Calu3 (cell line): ENCODE data around the gene POLDIP3. TPM values are rescaled to one million over a fixed set of nuclear protein-coding genes. Genes with fewer than 3 reads are reported as not detected.
"Not testable (repeated sequence)": the region's sequence is repeated elsewhere in the genome, so short reads cannot be mapped to it uniquely, and the experiment has no call there.

Source experiments
- BruUV-seq: library from RNA; stranded (reverse); fragments of 400-500 nt; replicated peaks from 2 replicates; lab custom pipeline; 2021; lab: Mats Ljungman, UMichigan
- CTCF ChIA-PET: fragments of 300-600 bp; sonication (Branson Sonifier 250); formaldehyde crosslinking; loops from one replicate; lab custom pipeline; 2022; ENCODE audit warnings: antibody characterized with exemption; lab: Charles Lee
- DNase-seq: peaks from one replicate; pipeline ENCODE4 v3.0.0; 2022
- H3K27ac Mint-ChIP-seq: one replicate; pipeline ENCODE4 v1.8.0; 2022; ENCODE audit warnings: mixed read lengths; ENCODE audit not compliant: unreplicated experiment
- H3K27me3 Mint-ChIP-seq: one replicate; pipeline ENCODE4 v1.8.0; 2022; ENCODE audit warnings: mixed read lengths; ENCODE audit not compliant: unreplicated experiment
- H3K36me3 Mint-ChIP-seq: one replicate; pipeline ENCODE4 v1.8.0; 2022; ENCODE audit warnings: mild to moderate bottlenecking, moderate library complexity, mixed read lengths; ENCODE audit not compliant: insufficient read depth, unreplicated experiment
- H3K4me1 Mint-ChIP-seq: one replicate; pipeline ENCODE4 v1.8.0; 2022; ENCODE audit warnings: mild to moderate bottlenecking, low read depth, mixed read lengths; ENCODE audit not compliant: unreplicated experiment
- H3K4me3 Mint-ChIP-seq: one replicate; pipeline ENCODE4 v1.8.0; 2022; ENCODE audit warnings: mild to moderate bottlenecking, low read depth, moderate library complexity, mixed read lengths; ENCODE audit not compliant: unreplicated experiment
- H3K9me3 Mint-ChIP-seq: one replicate; pipeline ENCODE4 v1.8.0; 2022; ENCODE audit warnings: low read depth, mixed read lengths; ENCODE audit not compliant: unreplicated experiment
- intact Hi-C: fragments of 100-400 bp; cut with micrococcal nuclease; formaldehyde crosslinking; loops from one replicate; pipeline ENCODE4 v1.10.0; 2022; ENCODE audit not compliant: unreplicated experiment
- total RNA-seq: library from RNA; stranded (reverse); gene quantifications from 2 replicates; pipeline ENCODE4 v1.2.3, GENCODE V29; 2022
- TF ChIP-seq, protein P1 (sequence below): fragments of 200-600 bp; IDR thresholded peaks from one replicate; pipeline ENCODE4 v1.8.0; 2022; ENCODE audit warnings: antibody characterized with exemption; ENCODE audit not compliant: unreplicated experiment

POLDIP3 gene
- total RNA-seq, 1 experiment from 2014 or later = 60.1 TPM

DNA sequence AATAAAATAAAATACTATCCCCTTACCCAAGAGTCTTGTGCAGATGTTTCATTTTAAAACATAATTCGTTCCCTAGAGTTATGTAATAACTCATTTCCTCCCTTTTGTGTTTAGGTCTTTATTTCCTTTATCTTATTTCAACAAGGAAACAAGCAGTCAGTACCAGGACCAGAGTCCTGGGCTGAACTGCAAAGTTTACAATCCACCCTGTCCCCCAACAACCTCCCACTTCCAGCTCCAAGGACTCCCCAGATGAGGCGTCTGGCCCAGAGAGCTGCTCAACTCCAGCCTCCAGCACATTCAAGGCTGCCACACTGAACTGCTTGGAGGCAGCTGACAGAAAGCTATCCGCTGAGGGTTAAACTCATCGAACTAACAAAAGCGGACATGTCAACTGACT, 4.5 kb downstream of the POLDIP3 start:
- H3K36me3 Mint-ChIP-seq = peaks cover 69% of the 10 kb centered on the region
- H3K27me3 Mint-ChIP-seq = no peaks in the 10 kb centered on the region
- H3K9me3 Mint-ChIP-seq = no peaks in the 10 kb centered on the region
- intact Hi-C loops = no loop called here
- no peak overlapping the region for H3K4me3 Mint-ChIP-seq
- no TSS peak for BruUV-seq
- H3K4me1 Mint-ChIP-seq = peaks cover 52% of the 10 kb centered on the region
- TF ChIP-seq, protein P1, sequence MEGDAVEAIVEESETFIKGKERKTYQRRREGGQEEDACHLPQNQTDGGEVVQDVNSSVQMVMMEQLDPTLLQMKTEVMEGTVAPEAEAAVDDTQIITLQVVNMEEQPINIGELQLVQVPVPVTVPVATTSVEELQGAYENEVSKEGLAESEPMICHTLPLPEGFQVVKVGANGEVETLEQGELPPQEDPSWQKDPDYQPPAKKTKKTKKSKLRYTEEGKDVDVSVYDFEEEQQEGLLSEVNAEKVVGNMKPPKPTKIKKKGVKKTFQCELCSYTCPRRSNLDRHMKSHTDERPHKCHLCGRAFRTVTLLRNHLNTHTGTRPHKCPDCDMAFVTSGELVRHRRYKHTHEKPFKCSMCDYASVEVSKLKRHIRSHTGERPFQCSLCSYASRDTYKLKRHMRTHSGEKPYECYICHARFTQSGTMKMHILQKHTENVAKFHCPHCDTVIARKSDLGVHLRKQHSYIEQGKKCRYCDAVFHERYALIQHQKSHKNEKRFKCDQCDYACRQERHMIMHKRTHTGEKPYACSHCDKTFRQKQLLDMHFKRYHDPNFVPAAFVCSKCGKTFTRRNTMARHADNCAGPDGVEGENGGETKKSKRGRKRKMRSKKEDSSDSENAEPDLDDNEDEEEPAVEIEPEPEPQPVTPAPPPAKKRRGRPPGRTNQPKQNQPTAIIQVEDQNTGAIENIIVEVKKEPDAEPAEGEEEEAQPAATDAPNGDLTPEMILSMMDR = no peak
- no peak overlapping the region for H3K27ac Mint-ChIP-seq
- CTCF ChIA-PET = no interaction called here
- no peak for DNase-seq

DNA sequence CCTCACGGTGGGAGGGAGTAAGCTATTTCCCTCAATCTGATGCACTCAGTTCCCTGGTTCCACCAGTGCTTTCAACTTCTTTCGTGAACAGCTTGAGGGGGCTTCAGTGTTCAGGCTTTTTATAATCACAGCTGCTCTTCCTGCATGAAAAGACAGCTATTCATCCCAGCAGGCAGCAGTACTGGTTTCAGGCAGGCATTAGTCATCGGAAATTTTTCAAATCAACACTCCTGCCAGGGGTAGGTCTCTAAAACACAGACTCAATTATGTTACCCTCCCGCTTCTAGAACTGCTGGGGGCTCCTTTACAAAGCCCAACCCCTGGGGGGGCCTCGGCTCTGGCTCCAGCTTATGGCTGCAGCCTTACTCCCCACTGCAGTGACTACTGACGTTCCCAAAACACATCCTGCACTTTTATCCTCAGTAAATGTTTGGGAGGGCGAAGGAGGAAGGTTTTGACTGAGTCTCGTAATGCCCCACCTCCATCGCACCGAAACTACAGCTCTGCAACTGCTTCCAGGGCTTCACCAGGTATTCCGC, 5.8 kb downstream of the POLDIP3 start:
- TF ChIP-seq, protein P1 = no peak
- CTCF ChIA-PET = interaction anchor here (0.5 kb wide), 2 partner anchors 219 to 507 kb away, joined by 3 read pairs; no protein-coding TSS in a partner anchor
- no TSS peak for BruUV-seq
- H3K27me3 Mint-ChIP-seq = no peaks in the 10 kb centered on the region
- no peak overlapping the region for H3K4me3 Mint-ChIP-seq
- no peaks in the 10 kb centered on the region for H3K9me3 Mint-ChIP-seq
- H3K27ac Mint-ChIP-seq = peak overlapping the region; percentile 42
- H3K4me1 Mint-ChIP-seq = peaks cover 54% of the 10 kb centered on the region
- intact Hi-C loops = no loop called here
- H3K36me3 Mint-ChIP-seq = peaks cover 59% of the 10 kb centered on the region
- DNase-seq = no peak

DNA sequence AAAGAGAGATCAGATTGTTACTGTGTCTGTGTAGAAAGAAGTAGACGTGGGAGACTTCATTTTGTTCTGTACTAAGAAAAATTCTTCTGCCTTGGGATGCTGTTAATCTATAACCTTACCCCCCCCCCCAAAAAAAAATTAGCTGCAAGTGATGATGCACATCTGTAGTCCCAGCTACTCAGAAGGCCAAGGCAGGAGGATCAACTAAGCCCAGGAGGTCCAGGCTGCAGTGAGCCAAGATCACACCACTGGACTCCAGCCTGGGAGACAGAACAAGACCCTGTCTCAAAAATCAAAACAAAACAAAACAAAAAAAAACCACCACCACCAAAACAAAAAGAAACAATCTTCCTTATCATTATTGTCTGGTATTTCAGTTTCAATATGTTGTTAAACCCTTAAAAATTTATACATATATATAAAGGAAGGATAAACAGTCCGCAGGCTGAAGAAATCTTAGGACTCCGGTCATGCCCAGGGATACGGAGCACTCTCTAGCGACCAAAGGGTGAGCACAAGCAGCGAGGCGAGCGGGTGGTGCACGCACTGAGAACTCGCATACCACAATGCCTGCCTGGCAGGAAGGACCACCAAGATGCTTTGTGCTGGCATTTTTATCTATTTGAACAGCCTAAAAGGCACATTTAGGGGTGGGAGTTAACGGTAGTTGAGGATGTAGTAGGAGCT, 6.4 kb downstream of the POLDIP3 start:
- TF ChIP-seq, protein P1 = no peak
- H3K36me3 Mint-ChIP-seq = peaks cover 53% of the 10 kb centered on the region
- H3K4me3 Mint-ChIP-seq = no peak overlapping the region
- no peak overlapping the region for H3K27ac Mint-ChIP-seq
- intact Hi-C loops = no loop called here
- no TSS peak for BruUV-seq
- DNase-seq = no peak
- peaks cover 47% of the 10 kb centered on the region for H3K4me1 Mint-ChIP-seq
- no peaks in the 10 kb centered on the region for H3K9me3 Mint-ChIP-seq
- CTCF ChIA-PET = interaction anchor here (0.5 kb wide), 2 partner anchors 220 to 507 kb away, joined by 3 read pairs; no protein-coding TSS in a partner anchor
- no peaks in the 10 kb centered on the region for H3K27me3 Mint-ChIP-seq

DNA sequence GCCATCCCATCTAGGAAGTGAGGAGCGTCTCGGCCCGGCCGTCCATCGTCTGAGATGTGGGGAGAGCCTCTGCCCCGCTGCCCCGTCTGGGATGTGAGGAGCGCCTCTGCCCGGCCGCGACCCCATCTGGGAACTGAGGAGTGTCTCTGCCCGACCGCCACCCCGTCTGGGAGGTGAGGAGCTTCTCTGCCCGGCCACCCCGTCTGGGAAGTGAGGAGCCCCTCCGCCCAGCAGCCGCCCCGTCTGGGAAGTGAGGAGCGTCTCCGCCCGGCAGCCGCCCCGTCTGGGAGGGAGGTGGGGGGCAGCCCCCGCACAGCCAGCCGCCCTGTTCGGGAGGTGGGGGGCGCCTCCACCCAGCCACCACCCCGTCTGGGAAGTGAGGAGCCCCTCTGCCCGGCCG, 7.0 kb downstream of the POLDIP3 start:
- CTCF ChIA-PET = not testable (repeated sequence)

DNA sequence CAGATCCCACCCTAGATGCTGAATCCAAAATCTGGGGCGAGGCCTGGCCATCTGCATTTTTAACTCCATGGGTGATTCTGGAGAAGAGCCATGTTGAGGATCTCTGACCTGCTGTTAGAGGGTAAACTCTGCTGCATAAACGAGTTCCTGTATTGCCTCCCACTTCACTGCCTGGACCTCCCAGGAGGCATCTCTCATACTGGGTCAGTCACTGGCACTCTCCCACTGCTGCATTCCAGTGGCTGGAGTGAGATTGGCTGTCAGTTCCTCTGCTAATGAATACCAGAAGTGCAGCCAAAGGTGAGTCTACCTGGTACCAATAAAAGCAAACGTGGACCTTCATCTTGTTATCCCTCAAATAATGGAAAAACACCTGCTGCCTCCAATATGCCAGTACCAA, 10.3 kb downstream of the POLDIP3 start:
- peaks cover 65% of the 10 kb centered on the region for H3K36me3 Mint-ChIP-seq
- H3K27ac Mint-ChIP-seq = no peak overlapping the region
- CTCF ChIA-PET = no interaction called here
- DNase-seq = no peak
- no peaks in the 10 kb centered on the region for H3K9me3 Mint-ChIP-seq
- H3K27me3 Mint-ChIP-seq = no peaks in the 10 kb centered on the region
- intact Hi-C loops = no loop called here
- H3K4me3 Mint-ChIP-seq = no peak overlapping the region
- BruUV-seq = no TSS peak
- peaks cover 21% of the 10 kb centered on the region for H3K4me1 Mint-ChIP-seq
- TF ChIP-seq, protein P1 = no peak

More for the DNA sequence above, 7.0 kb downstream of the POLDIP3 start:
- intact Hi-C loops, BruUV-seq, H3K4me3 Mint-ChIP-seq, H3K9me3 Mint-ChIP-seq, DNase-seq, H3K27ac Mint-ChIP-seq, H3K27me3 Mint-ChIP-seq: not testable (repeated sequence)
- Mint-ChIP-seq H3K4me1 (peaks cover 41% of the 10 kb centered on the region), H3K36me3 (peaks cover 51% of the 10 kb centered on the region)
